HepG2 (cell line): Measurements from ENCODE around the gene NADK2. TPM values are rescaled to one million over a fixed set of nuclear protein-coding genes. Genes with fewer than 3 reads are reported as not detected.
A peak's percentile ranks its signal among the peaks of the same experiment; 100 is the strongest.

Experiments used
- CAMTA2 ChIP-seq: sonication (generic); formaldehyde crosslinking; IDR thresholded peaks from 2 replicates; pipeline ENCODE4 v1.4.0; 2020; ENCODE audit warnings: mild to moderate bottlenecking, missing genetic modification reagents, borderline replicate concordance
- ERF ChIP-seq: IDR thresholded peaks from 2 replicates; pipeline ENCODE4 v1.6.1; 2018; ENCODE audit warnings: missing biosample characterization, missing genetic modification reagents
- FOXP4 ChIP-seq: sonication (generic); formaldehyde crosslinking; IDR thresholded peaks from 2 replicates; pipeline ENCODE4 v1.4.0; 2020; ENCODE audit warnings: missing genetic modification reagents
- GABPB1 ChIP-seq: IDR thresholded peaks from 2 replicates; pipeline ENCODE4 v1.6.1; 2016; ENCODE audit warnings: mild to moderate bottlenecking, missing genetic modification reagents, moderate library complexity, missing compliant biosample characterization
- GMEB2 ChIP-seq: IDR thresholded peaks from 2 replicates; pipeline ENCODE4 v1.6.1; 2016; ENCODE audit warnings: missing biosample characterization, missing genetic modification reagents, low read depth
- HMG20B ChIP-seq: conservative IDR thresholded peaks from 2 replicates; pipeline ENCODE4 v1.6.1; 2016; ENCODE audit warnings: missing genetic modification reagents, missing compliant biosample characterization
- HNRNPL ChIP-seq: fragments of 200-400 bp; formaldehyde crosslinking; IDR thresholded peaks from 2 replicates; pipeline ENCODE4 v1.6.1; 2017; ENCODE audit warnings: mild to moderate bottlenecking, low read depth, low read length
- HOMEZ ChIP-seq: IDR thresholded peaks from 2 replicates; pipeline ENCODE4 v1.6.1; 2016; ENCODE audit warnings: low read depth
- JUNB ChIP-seq: sonication (generic); formaldehyde crosslinking; IDR thresholded peaks from 2 replicates; pipeline ENCODE4 v1.8.0; 2022; ENCODE audit warnings: missing genetic modification reagents, mild to moderate bottlenecking, borderline replicate concordance
- KLF11 ChIP-seq: IDR thresholded peaks from 2 replicates; pipeline ENCODE4 v1.6.1; 2016; ENCODE audit warnings: missing compliant biosample characterization
- KLF15 ChIP-seq: sonication (generic); formaldehyde crosslinking; IDR thresholded peaks from 2 replicates; pipeline ENCODE4 v1.8.1; 2023; ENCODE audit warnings: borderline replicate concordance, mild to moderate bottlenecking, inconsistent platforms, missing genetic modification reagents, mixed read lengths
- PTBP1 ChIP-seq: fragments of 200-400 bp; formaldehyde crosslinking; IDR thresholded peaks from 2 replicates; pipeline ENCODE4 v1.6.1; 2018; ENCODE audit warnings: low read length, low read depth; ENCODE audit not compliant: poor library complexity, severe bottlenecking
- SPEN ChIP-seq: sonication (generic); formaldehyde crosslinking; IDR thresholded peaks from 2 replicates; pipeline ENCODE4 v1.5.1; 2020; ENCODE audit warnings: low read depth, mild to moderate bottlenecking, missing genetic modification reagents
- THYN1 ChIP-seq: sonication (generic); formaldehyde crosslinking; IDR thresholded peaks from 2 replicates; pipeline ENCODE4 v1.8.1; 2023; ENCODE audit warnings: low read depth, mild to moderate bottlenecking, moderate library complexity, missing genetic modification reagents, borderline replicate concordance
- ZFP62 ChIP-seq: sonication (generic); formaldehyde crosslinking; IDR thresholded peaks from 2 replicates; pipeline ENCODE4 v1.4.0; 2020; ENCODE audit warnings: missing genetic modification reagents
- ZNF350 ChIP-seq: sonication (generic); formaldehyde crosslinking; IDR thresholded peaks from 2 replicates; pipeline ENCODE4 v1.4.0; 2020; ENCODE audit warnings: mild to moderate bottlenecking, low read depth, missing genetic modification reagents, borderline replicate concordance
- ZNF430 ChIP-seq: sonication (generic); formaldehyde crosslinking; IDR thresholded peaks from 2 replicates; pipeline ENCODE4 v1.9.0; 2021; ENCODE audit warnings: mild to moderate bottlenecking, missing genetic modification reagents
- ZNF484 ChIP-seq: sonication (generic); formaldehyde crosslinking; IDR thresholded peaks from 2 replicates; pipeline ENCODE4 v1.5.1; 2020; ENCODE audit warnings: mild to moderate bottlenecking, low read depth, missing genetic modification reagents, borderline replicate concordance
- ZNF839 ChIP-seq: sonication (generic); formaldehyde crosslinking; IDR thresholded peaks from 2 replicates; pipeline ENCODE4 v1.4.0; 2020; ENCODE audit warnings: missing genetic modification reagents, mild to moderate bottlenecking, borderline replicate concordance
- polyA plus RNA-seq, 8 experiments: library from polyadenylated mRNA; depleted of rRNA in 3 of 8; stranded (reverse) in 7 of 8; unstranded in 1 of 8; fragments of >200 nt; fragmentation: Illumina TruSeq in 4 of 8; extraction: Trizol in 4 of 8; gene quantifications; 2 replicates each; pipeline versions ENCODE4 v1.2.1 to v1.2.3, GENCODE V29; 2011 to 2016; ENCODE audit warnings: low read depth in 4 of 8, missing spikeins in 1 of 8, mixed read lengths in 1 of 8; ENCODE audit not compliant: insufficient read depth in 1 of 8
- total RNA-seq, 5 experiments: library from RNA; depleted of rRNA; stranded (reverse); fragments of >200 nt; fragmentation: Illumina TruSeq; extraction: Trizol; gene quantifications; 2 replicates each; pipeline ENCODE4 v1.2.3, GENCODE V29; 2016; ENCODE audit warnings: low read depth in 1 of 5
- TF ChIP-seq, protein P1 (sequence below): sonication (generic); formaldehyde crosslinking; IDR thresholded peaks from 2 replicates; pipeline ENCODE4 v1.4.0; 2020; ENCODE audit warnings: missing genetic modification reagents
- TF ChIP-seq, protein P2 (sequence below): sonication (generic); formaldehyde crosslinking; IDR thresholded peaks from 2 replicates; pipeline ENCODE4 v1.8.0; 2022; ENCODE audit warnings: mild to moderate bottlenecking, missing genetic modification reagents; ENCODE audit not compliant: insufficient replicate concordance

The NADK2 gene
- total and polyA plus RNA-seq, 2 of the 13 experiments (the other 11 are each of a cell fraction or from before 2014, with no cell fraction given), result 13.9 to 71.4 TPM

DNA sequence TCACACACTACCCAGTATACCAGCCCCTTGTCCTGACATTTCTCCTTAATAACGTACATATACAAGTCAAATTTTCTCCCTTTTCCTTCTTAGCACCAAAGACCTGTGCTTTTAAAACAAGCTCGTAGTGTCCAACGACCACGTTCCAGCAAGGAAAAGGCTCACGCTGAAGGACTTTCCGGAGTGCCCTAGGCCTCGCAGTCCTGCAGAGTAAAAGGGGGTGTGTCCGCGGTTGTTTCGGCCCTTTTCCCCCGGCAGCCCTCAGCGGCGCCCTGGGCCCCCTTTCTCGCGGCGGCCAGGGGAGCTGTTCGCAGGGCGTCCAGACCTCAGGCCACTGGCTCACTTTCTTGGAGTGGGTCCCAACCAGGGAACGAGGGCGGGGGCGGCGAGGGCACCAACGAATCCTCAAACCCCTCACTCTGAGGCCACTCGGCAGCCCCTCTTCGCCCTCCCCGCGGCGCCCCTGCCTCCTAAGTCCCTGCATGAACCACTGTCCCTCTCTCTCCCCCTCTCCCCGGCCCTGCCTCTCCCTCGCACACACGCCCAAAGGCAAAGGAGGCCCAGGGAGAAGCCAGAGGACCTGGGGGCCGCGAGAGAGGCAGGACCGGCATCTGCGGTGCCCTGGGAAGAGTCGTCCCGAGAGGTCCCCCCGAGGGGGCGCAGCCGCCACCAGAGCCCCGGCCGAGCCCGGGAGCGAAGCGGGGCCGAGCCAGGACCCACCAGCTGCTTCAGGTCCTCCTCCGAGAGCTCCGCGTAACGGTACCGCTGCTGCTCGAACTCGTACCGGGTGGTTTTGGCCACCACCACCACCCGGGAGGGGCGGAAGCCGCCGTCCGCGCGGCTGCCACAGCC lies 720 bp downstream of the NADK2 start (continued):
- TF ChIP-seq, protein P1, sequence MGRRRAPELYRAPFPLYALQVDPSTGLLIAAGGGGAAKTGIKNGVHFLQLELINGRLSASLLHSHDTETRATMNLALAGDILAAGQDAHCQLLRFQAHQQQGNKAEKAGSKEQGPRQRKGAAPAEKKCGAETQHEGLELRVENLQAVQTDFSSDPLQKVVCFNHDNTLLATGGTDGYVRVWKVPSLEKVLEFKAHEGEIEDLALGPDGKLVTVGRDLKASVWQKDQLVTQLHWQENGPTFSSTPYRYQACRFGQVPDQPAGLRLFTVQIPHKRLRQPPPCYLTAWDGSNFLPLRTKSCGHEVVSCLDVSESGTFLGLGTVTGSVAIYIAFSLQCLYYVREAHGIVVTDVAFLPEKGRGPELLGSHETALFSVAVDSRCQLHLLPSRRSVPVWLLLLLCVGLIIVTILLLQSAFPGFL (CRISPR knock-in tag), result no peak
- peak; percentile 57; the same call in 1 of the 2 replicates for TF ChIP-seq GABPB1 (CRISPR knock-in tag)
- peak; percentile 28; the same call in 1 of the 2 replicates for TF ChIP-seq CAMTA2 (CRISPR knock-in tag)
- TF ChIP-seq PTBP1, result no peak
- TF ChIP-seq KLF11, result no peak
- TF ChIP-seq ZFP62, result no peak
- TF ChIP-seq ZNF350, result no peak
- no peak; the same call in 1 of the 2 replicates for TF ChIP-seq ZNF484 (CRISPR knock-in tag)
- TF ChIP-seq HMG20B (CRISPR knock-in tag), result no peak
- no peak for TF ChIP-seq KLF15 (CRISPR knock-in tag)
- no peak for TF ChIP-seq HOMEZ (CRISPR knock-in tag)
- no peak; the same call in 1 of the 2 replicates for TF ChIP-seq SPEN
- no peak for TF ChIP-seq GMEB2 (CRISPR knock-in tag)
- TF ChIP-seq JUNB (CRISPR knock-in tag), result no peak
- no peak for TF ChIP-seq ERF (CRISPR knock-in tag)
- no peak for TF ChIP-seq FOXP4 (CRISPR knock-in tag)
- TF ChIP-seq ZNF839 (CRISPR knock-in tag), result no peak
- peak; percentile 74; the same call in 1 of the 2 replicates for TF ChIP-seq ZNF430 (CRISPR knock-in tag)
- TF ChIP-seq HNRNPL, result 0 out of 2 replicates have a peak, but pooled peaks have one; percentile 36
- TF ChIP-seq THYN1 (CRISPR knock-in tag), result no peak
- TF ChIP-seq, protein P2, sequence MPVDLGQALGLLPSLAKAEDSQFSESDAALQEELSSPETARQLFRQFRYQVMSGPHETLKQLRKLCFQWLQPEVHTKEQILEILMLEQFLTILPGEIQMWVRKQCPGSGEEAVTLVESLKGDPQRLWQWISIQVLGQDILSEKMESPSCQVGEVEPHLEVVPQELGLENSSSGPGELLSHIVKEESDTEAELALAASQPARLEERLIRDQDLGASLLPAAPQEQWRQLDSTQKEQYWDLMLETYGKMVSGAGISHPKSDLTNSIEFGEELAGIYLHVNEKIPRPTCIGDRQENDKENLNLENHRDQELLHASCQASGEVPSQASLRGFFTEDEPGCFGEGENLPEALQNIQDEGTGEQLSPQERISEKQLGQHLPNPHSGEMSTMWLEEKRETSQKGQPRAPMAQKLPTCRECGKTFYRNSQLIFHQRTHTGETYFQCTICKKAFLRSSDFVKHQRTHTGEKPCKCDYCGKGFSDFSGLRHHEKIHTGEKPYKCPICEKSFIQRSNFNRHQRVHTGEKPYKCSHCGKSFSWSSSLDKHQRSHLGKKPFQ (CRISPR knock-in tag), result no peak
